Subcutaneous adipose tissue (tissue), 4 donors: ENCODE data around the gene CEP55. TPM values are rescaled to one million over a fixed set of nuclear protein-coding genes. Genes with fewer than 3 reads are reported as not detected.

Source experiments
- CTCF ChIP-seq: fragments of 450-650 bp; IDR thresholded peaks from one replicate; pipeline ENCODE4 v1.5.1; 2016; ENCODE audit warnings: low read depth, mild to moderate bottlenecking, control low read depth, antibody characterized with exemption, moderate library complexity
- total RNA-seq, 4 donors: library from RNA; depleted of rRNA; stranded (reverse); fragments of >200 nt; gene quantifications; one replicate each; pipeline ENCODE4 v1.1.0, GENCODE V29; 2016

CEP55 gene
- total RNA-seq, 4 donors from 2014 or later = 0.19 to 4.2 (median 1.5) TPM

GRCh38 chr10:93481637-93482144, 14.7 kb upstream of the CEP55 start:
- TF ChIP-seq CTCF = no peak

GRCh38 chr10:93482145-93482834, 14.1 kb upstream of the CEP55 start, which contains the start of gene MYOF:
Gene MYOF (minus strand): TSS chr10:93482334. CDS start chr10:93482194, 140 bp downstream.
- no peak for TF ChIP-seq CTCF

DNA sequence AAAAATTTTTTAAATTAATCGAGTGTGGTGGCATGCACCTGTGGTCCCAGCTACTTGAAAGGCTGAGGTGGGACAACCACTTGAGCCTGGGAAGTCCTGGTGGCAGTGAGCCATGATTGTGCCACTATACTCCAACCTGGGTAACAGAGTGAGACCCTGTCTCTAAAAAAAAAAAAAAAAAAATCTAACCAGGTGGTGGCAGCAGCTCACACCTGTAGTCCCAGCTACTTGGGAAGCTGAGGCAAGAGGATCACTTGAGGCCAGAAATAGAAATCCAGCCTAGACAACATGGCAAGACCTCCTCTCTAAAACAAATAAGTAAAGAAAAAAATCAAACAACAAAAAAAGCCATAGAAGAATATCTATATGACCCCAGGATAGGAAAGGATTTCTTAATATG, 10.7 kb upstream of the CEP55 start:
- TF ChIP-seq CTCF = no peak

- no peak for TF ChIP-seq CTCF
These were observed 7.4 kb upstream of the CEP55 start for GRCh38 chr10:93488956-93489528.

DNA sequence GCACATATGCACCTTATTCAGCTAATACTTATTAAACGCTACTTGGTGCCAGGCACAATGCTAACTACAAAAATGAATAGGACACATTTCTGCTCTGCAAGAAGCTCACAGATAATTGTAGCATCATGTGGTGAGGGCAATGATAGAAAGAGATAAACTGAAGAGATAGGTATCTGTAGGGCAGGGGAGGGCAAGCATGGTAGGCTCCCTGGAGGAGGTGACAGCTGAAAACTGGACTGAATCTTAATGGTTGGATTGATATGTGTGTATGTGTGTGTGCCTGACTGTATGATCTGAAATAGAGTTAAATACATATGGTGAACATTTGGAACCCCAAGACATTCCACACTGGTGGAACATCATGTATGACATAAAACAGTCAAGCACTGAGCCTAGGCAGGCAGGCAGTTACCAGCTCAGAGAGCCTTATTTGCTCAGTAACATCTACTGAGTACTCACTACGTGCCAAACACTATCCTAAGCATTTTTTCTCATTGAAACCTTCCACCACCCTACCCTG, 4.8 kb upstream of the CEP55 start:
- no peak for TF ChIP-seq CTCF

DNA sequence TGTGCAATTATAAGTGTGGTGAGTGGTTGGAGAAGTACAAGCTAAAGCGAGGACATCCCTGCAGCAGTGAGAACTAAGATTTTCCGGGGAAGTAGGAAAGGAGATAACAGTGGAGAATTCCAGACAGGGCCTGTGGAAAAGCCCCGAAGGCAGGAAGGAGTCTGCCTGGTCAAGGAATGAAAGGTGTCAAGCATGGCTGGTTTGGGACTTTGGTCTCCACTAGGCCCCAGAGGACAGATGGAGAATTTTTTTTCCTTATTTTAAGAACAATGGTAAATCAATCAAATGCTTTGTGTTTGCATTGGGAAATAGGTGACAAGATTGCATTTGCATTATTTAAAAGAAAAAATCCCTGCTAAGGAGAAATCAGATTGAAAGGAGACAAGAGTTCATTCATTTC, 3.2 kb upstream of the CEP55 start:
- no peak for TF ChIP-seq CTCF

DNA sequence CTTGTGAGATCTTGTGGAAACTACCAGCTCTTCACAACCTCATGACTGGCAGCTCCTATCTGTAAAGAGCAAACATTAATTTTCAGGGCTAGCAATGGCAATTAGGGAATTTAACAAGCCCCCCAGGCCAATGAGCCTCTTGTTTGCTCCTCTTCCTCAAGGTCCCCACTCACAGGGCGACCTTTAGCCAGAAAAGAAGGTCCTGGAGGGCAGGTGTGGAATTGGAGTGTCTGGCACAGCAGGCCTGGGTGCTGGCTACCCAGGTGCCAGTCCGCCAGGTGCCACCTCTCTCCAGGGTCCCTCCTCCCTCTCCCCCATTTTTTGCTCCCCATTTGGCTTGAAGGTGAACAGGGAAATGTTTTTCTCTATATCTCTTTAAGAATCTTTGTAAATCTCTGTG, 1.9 kb upstream of the CEP55 start:
- no peak for TF ChIP-seq CTCF
